Caco-2 (cell line): Measurements from ENCODE around the gene WNT5B. TPM values are rescaled to one million over a fixed set of nuclear protein-coding genes. Genes with fewer than 3 reads are reported as not detected.
A peak's percentile ranks its signal among the peaks of the same experiment; 100 is the strongest.

Experiments used
- BruUV-seq: library from RNA; stranded (reverse); fragments of 400-500 nt; replicated peaks from 2 replicates; lab custom pipeline; 2021; lab: Mats Ljungman, UMichigan
- CTCF ChIA-PET: fragments of 300-600 bp; sonication (Branson Sonifier 250); formaldehyde crosslinking; loops from one replicate; lab custom pipeline; 2022; ENCODE audit warnings: antibody characterized with exemption; lab: Charles Lee
- POLR2A ChIA-PET: fragments of 300-600 bp; sonication (Branson Sonifier 250); formaldehyde crosslinking; loops from one replicate; lab custom pipeline; 2022; ENCODE audit warnings: antibody characterized with exemption; lab: Charles Lee
- DNase-seq, 2 experiments: peaks; one replicate each; pipeline versions ENCODE4 v3.0.0 to v3.0.0-alpha.2; 2020 to 2022
- H3K27me3 ChIP-seq: replicated peaks from 2 replicates; pipeline ENCODE4 v1.6.0; 2011; ENCODE audit warnings: low read length; ENCODE audit not compliant: control insufficient read depth, insufficient read depth
- H3K36me3 ChIP-seq: 2 replicates; pipeline ENCODE4 v1.5.1; 2011; ENCODE audit warnings: low read length; ENCODE audit not compliant: control insufficient read depth, insufficient read depth
- H3K4me1 ChIP-seq: fragments of 250-450 bp; sonication (Bioruptor Pico); 2 replicates; pipeline ENCODE4 v1.5.1; 2020; ENCODE audit warnings: mild to moderate bottlenecking
- H3K4me3 ChIP-seq: 2 replicates; pipeline ENCODE4 v1.5.1; 2011; ENCODE audit warnings: low read depth, mild to moderate bottlenecking, control low read depth, low read length
- H3K9me3 ChIP-seq: fragments of 250-450 bp; sonication (Bioruptor Pico); 2 replicates; pipeline ENCODE4 v1.5.1; 2020; ENCODE audit warnings: mild to moderate bottlenecking, moderate library complexity
- H3K27ac Mint-ChIP-seq: one replicate; pipeline ENCODE4 v1.8.0; 2022; ENCODE audit warnings: mixed read lengths; ENCODE audit not compliant: unreplicated experiment
- H3K27me3 Mint-ChIP-seq: one replicate; pipeline ENCODE4 v1.8.0; 2022; ENCODE audit warnings: mixed read lengths; ENCODE audit not compliant: insufficient read depth, unreplicated experiment
- H3K36me3 Mint-ChIP-seq: one replicate; pipeline ENCODE4 v1.8.0; 2022; ENCODE audit warnings: mild to moderate bottlenecking, mixed read lengths; ENCODE audit not compliant: insufficient read depth, unreplicated experiment
- H3K4me1 Mint-ChIP-seq: one replicate; pipeline ENCODE4 v1.8.0; 2022; ENCODE audit warnings: low read depth, mixed read lengths; ENCODE audit not compliant: unreplicated experiment
- H3K4me3 Mint-ChIP-seq: one replicate; pipeline ENCODE4 v1.8.0; 2022; ENCODE audit warnings: mild to moderate bottlenecking, moderate library complexity, mixed read lengths; ENCODE audit not compliant: unreplicated experiment
- H3K9me3 Mint-ChIP-seq: one replicate; pipeline ENCODE4 v1.8.0; 2022; ENCODE audit warnings: mixed read lengths; ENCODE audit not compliant: unreplicated experiment
- CTCF ChIP-seq, 2 experiments: fragments of 200-600 bp in 1 of 2; IDR thresholded peaks; 1 replicate in 1 of 2; 2 replicates in 1 of 2; pipeline versions ENCODE4 v1.5.1 to v1.8.0; 2011 to 2022; ENCODE audit warnings: antibody characterized with exemption in 1 of 2, control low read depth in 1 of 2, inconsistent platforms in 1 of 2, low read depth in 1 of 2, low read length in 1 of 2, mild to moderate bottlenecking in 1 of 2, moderate library complexity in 1 of 2; ENCODE audit not compliant: insufficient read depth in 1 of 2, severe bottlenecking in 1 of 2, unreplicated experiment in 1 of 2
- intact Hi-C: fragments of 100-400 bp; cut with micrococcal nuclease; formaldehyde crosslinking; loops from one replicate; pipeline ENCODE4 v1.10.0; 2022; ENCODE audit not compliant: unreplicated experiment
- total RNA-seq: library from RNA; stranded (reverse); gene quantifications from 2 replicates; pipeline ENCODE4 v1.2.3, GENCODE V29; 2022

Gene WNT5B
- total RNA-seq, 1 experiment from 2014 or later: 6.9 TPM

GRCh38 chr12:1603269-1603993, 25.6 kb upstream of the WNT5B start:
- Histone ChIP-seq H3K27me3 (no peaks in the 10 kb centered on the region), H3K36me3 (no peaks in the 10 kb centered on the region), H3K9me3 (no peaks in the 10 kb centered on the region), H3K4me3 (no peak overlapping the region), H3K4me1 (peaks cover 9% of the 10 kb centered on the region)
- no peak overlapping the region for H3K4me3 Mint-ChIP-seq
- intact Hi-C loops: no loop called here
- H3K9me3 Mint-ChIP-seq: no peaks in the 10 kb centered on the region
- H3K27ac Mint-ChIP-seq: peak overlapping the region; percentile 85
- TF ChIP-seq CTCF (IDR thresholded peaks at IDR 0.05; ENCODE audit: insufficient read depth in 1 of 2, low read depth in 1 of 2, low read length in 1 of 2, severe bottlenecking in 1 of 2, unreplicated experiment in 1 of 2): no peak
- DNase-seq: no peak
- H3K27me3 Mint-ChIP-seq: no peaks in the 10 kb centered on the region
- H3K4me1 Mint-ChIP-seq: peaks cover 11% of the 10 kb centered on the region
- ChIA-PET CTCF (interaction anchor here (0.6 to 0.9 kb wide), 3 partner anchors 25 to 636 kb away, joined by 3 to 4 read pairs (median 3); no protein-coding TSS in a partner anchor), POLR2A (interaction anchor here (0.6 to 1.0 kb wide), 3 partner anchors 10 to 486 kb away, joined by 3 to 6 read pairs (median 5); no protein-coding TSS in a partner anchor)
- H3K36me3 Mint-ChIP-seq: no peaks in the 10 kb centered on the region
- BruUV-seq: no TSS peak

GRCh38 chr12:1604464-1604863, 24.6 kb upstream of the WNT5B start:
- H3K4me1 Mint-ChIP-seq: peaks cover 11% of the 10 kb centered on the region
- ChIA-PET POLR2A (interaction anchor here (1.9 kb wide), 1 partner anchor 9 kb away, joined by 6 read pairs; the partner anchor contains the start of gene FBXL14), CTCF (interaction anchor here (0.5 to 2.4 kb wide), 10 partner anchors 10 to 1215 kb away, joined by 3 to 15 read pairs (median 8); partner anchors contain the start of genes FBXL14, KDM5A and WNT5B)
- H3K36me3 ChIP-seq: no peaks in the 10 kb centered on the region
- no peaks in the 10 kb centered on the region for H3K36me3 Mint-ChIP-seq
- no peaks in the 10 kb centered on the region for H3K9me3 ChIP-seq
- intact Hi-C loops: no loop called here
- H3K9me3 Mint-ChIP-seq: no peaks in the 10 kb centered on the region
- BruUV-seq: no TSS peak
- H3K4me3 ChIP-seq: no peak overlapping the region
- H3K4me1 ChIP-seq: peaks cover 9% of the 10 kb centered on the region
- H3K27ac Mint-ChIP-seq: peak overlapping the region; percentile 85
- peak overlapping the region; percentile 74 for H3K4me3 Mint-ChIP-seq
- no peak for DNase-seq
- no peak for TF ChIP-seq CTCF (IDR thresholded peaks at IDR 0.05; ENCODE audit: insufficient read depth in 1 of 2, low read depth in 1 of 2, low read length in 1 of 2, severe bottlenecking in 1 of 2, unreplicated experiment in 1 of 2)
- no peaks in the 10 kb centered on the region for H3K27me3 ChIP-seq
- no peaks in the 10 kb centered on the region for H3K27me3 Mint-ChIP-seq

GRCh38 chr12:1605129-1606020, 23.7 kb upstream of the WNT5B start:
- no peaks in the 10 kb centered on the region for H3K27me3 ChIP-seq
- Mint-ChIP-seq H3K27me3 (no peaks in the 10 kb centered on the region), H3K4me1 (peaks cover 11% of the 10 kb centered on the region), H3K36me3 (no peaks in the 10 kb centered on the region), H3K4me3 (peak overlapping the region; percentile 74), H3K27ac (peak overlapping the region; percentile 85), H3K9me3 (no peaks in the 10 kb centered on the region)
- BruUV-seq: TSS peak; percentile 98
- H3K4me3 ChIP-seq: peak overlapping the region; percentile 33
- POLR2A ChIA-PET: interaction anchor here (1.9 kb wide), 1 partner anchor 10 kb away, joined by 6 read pairs; the partner anchor contains the start of gene FBXL14
- H3K9me3 ChIP-seq: no peaks in the 10 kb centered on the region
- H3K4me1 ChIP-seq: peaks cover 9% of the 10 kb centered on the region
- TF ChIP-seq CTCF (IDR thresholded peaks at IDR 0.05; ENCODE audit: insufficient read depth in 1 of 2, low read depth in 1 of 2, low read length in 1 of 2, severe bottlenecking in 1 of 2, unreplicated experiment in 1 of 2): peak; percentile 90 to 93
- peak; percentile 89 for DNase-seq
- intact Hi-C loops: loop anchor here (1.0 kb wide), 4 partner anchors 10 to 487 kb away; partner anchors contain the start of gene WNT5B
- CTCF ChIA-PET: interaction anchor here (0.5 to 2.4 kb wide), 19 partner anchors 11 to 1216 kb away, joined by 3 to 16 read pairs (median 5); partner anchors contain the start of genes FBXL14, KDM5A, RAD52 and WNT5B
- no peaks in the 10 kb centered on the region for H3K36me3 ChIP-seq
